Amniotic epithelial cell (primary cell): Measurements from ENCODE around the gene CITED2.
"Not testable (repeated sequence)": the region's sequence is repeated elsewhere in the genome, so short reads cannot be mapped to it uniquely, and the experiment has no call there.

Experiments used
- DNase-seq: peaks from one replicate; pipeline ENCODE4 v3.0.0-alpha.2; 2010; ENCODE audit warnings: low read depth

CITED2 gene

DNA sequence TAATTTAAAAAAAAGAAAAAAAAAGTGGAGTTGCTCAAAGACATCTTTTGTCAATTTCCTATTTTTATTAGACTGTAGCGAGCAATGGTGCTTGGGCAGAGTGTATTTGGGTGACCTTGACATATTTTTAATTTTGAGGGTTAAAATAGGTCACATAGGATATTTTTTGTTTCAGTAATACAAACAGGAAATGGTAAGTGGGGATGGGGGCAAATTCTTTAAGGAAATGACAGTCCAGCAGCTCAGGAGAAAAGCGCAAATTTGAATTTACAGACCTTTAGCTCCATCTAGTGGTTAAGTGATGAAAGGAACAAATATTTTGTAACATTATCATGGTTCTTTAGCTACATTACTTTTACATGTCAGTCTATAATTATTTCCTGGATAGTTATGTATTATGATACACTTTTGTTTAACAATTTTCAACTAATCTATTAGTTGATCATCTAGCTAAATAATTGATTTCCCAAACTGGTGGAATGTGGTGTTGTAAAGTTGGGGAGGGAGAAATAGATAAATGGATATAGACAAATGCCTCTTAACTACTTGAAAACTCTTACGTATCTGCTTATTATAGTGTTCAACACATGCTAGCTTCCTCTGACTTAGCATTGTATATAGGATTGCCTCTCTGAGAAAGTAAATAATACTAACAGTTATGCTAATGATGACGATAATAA, 10.0 kb downstream of the CITED2 start:
- peak; percentile 43 for DNase-seq

DNA sequence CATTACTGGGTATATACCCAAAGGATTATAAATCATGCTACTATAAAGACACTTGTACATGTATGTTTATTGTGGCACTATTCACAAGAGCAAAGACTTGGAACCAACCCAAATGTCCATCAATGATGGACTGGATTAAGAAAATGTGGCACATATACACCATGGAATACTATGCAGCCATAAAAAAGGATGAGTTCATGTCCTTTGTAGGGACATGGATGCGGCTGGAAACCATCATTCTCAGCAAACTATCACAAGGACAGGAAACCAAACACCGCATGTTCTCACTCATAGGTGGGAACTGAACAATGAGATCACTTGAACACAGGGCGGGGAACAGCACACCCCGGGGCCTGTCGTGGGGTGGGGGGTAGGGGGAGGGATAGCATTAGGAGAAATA, 10.7 kb downstream of the CITED2 start:
- not testable (repeated sequence) for DNase-seq

DNA sequence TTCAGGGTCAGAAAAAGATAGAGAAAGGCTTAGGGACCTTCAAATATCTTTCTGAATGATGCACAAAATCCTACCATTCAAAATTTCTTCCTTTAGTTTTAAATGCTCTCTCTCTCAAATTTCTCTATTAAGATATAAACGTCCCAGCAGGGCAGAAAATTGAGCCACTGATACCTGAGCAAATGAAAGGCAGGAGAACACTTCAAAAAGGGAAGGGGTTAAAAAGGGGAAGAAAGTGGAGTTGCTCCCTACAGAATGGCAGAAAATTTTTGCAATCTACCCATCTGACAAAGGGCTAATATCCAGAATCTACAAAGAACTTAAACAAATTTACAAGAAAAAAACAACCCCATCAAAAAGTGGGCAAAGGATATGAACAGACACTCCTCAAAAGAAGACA, 11.3 kb downstream of the CITED2 start:
- DNase-seq: not testable (repeated sequence)

DNA sequence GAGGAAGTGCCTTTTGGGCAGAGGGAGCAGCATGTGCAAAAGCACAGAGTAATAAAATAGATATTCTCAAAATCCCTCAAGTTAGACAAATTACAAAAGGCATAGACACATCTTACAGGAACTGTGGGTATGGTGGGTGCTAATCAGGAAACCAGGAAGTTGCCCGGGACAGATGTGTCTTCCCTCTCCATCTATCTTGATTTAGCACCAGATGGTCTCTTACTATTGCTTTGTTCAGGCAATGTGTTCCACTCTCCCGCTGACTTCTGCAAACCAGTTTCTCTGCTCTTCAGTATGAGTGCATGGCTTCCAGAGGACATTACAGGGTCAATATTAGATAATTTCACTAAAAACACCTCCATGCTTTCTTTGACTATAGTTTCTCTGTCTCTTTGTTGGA, 13.2 kb downstream of the CITED2 start:
- DNase-seq: no peak

DNA sequence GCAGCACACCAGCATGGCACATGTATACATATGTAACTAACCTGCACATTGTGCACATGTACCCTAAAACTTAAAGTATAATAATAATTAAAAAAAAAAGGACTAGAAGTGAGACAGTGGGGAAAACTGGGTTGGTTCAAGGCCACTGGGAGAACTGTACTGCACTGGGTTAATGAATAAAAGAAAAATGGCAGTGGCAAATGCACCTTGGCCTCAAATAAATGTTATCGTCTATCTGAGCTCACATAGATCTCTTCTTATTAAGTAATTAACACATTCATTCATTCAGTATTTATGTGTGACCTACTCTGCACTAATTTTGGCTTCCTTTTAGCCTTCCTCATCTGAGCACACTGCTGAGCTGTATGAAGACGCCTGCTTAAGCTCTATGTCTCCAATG, 17.5 kb downstream of the CITED2 start:
- no peak for DNase-seq

DNA sequence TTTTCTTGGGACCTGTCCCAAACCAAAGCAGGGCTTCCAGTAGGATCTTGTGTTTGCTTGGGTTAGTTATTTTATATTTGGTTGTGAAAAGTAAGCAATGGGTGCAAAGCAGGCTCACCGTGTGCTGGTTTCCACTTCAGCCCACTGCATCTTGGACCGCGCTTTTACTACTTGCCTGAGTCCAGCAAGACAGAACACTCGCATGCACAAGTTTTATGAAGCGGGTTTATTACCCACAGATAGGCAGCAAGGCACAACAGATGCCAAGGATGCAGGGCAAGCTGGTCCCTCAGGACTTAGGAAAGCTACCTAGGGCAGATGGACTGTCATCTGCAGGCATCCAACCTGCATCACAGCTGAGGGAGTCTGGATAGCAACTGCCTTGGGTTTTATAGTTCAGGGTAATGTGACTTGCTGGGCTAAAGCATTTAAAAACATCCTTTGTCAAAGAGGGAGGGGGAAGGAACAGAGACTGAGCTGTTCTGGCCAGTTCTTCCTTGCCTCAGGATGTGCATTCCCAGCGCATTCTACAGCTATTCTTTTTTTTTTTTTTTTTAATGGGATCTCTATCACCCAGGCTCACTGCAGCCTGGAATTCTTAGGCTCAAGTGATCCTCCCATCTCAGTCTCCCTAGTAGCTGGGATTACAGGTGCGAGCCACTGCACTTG, 18.5 kb downstream of the CITED2 start:
- DNase-seq: no peak

DNA sequence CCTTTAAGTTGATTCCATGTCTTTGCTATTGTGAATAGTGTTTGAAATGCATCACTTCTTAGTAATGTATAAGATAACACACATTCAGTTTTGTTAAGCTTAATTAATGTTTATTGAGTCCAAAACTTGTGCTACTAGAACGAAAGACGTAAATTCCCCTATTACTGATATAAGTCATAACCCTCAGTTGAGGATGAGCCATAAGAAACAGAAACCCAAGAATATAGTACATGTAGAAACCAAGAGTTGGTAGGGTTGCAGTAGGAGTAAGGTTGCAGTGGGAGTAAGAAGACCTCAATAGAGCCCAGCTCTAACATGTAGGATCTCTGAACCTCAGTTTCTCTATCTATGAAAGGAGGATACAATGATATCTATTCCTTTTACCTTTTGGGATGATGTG, 19.3 kb downstream of the CITED2 start:
- DNase-seq: no peak

DNA sequence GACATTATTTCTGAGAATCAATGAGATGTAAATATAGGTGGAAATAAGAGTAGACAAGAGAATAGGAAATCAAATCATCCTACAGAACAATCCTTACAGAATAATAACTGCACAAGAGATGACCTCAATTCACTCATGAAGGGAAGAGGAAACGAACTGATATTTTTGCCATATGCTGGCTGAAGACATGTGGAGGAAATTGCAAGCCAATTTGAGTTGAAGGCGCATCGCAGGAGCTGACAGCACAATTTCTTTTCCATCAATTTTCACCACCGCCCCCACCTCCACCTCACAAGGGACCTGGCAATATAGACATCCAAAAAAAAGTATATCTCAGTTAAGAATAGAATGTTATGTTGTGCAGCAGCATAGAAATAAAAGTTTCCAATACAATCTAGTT, 20.3 kb downstream of the CITED2 start:
- DNase-seq: no peak

DNA sequence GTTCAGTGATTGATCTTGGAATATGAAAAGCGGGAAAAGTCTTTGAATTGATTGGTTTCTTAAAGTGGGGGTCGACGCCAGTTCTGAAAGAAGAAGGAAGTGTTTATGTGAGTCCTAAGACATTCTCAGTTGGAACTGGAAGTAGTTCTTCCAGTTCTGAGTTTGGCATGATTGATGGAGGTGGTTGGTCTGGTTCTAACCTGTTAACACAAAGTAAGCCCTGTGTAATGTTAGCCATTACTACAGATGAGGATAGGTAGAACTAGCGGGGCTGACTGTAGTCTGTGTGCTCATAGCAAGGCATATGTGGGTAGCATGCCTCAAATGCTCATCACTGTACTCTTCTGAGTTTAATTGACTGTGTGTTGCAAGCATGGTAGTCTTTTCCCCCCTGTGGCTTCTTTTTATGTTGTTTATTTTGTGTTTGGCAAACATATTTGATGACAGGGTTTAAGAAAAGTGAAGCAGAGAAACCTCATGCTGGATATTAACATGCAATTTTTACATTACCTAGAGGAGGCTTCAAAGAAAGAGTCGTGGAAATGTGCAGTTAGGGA, 24.9 kb downstream of the CITED2 start:
- DNase-seq: no peak

DNA sequence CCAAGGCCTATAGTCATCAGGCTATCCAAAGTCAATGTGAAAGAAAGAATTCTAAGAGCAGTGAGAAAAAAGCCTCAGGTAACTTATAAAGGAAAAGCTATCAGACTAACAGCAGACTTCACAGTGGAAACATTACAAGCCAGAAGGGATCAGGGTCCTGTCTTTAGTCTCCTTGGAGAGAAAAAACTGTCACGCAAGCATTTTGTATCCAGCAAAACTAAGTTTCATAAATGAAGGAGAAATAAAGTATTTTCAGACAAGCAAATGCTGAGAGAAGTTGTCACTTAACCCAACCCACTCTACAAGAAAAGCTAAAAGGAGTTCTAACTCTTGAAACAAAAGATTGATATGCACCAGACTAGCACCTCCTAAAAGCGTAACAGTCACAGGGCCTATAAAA, 28.1 kb downstream of the CITED2 start:
- DNase-seq: no peak

DNA sequence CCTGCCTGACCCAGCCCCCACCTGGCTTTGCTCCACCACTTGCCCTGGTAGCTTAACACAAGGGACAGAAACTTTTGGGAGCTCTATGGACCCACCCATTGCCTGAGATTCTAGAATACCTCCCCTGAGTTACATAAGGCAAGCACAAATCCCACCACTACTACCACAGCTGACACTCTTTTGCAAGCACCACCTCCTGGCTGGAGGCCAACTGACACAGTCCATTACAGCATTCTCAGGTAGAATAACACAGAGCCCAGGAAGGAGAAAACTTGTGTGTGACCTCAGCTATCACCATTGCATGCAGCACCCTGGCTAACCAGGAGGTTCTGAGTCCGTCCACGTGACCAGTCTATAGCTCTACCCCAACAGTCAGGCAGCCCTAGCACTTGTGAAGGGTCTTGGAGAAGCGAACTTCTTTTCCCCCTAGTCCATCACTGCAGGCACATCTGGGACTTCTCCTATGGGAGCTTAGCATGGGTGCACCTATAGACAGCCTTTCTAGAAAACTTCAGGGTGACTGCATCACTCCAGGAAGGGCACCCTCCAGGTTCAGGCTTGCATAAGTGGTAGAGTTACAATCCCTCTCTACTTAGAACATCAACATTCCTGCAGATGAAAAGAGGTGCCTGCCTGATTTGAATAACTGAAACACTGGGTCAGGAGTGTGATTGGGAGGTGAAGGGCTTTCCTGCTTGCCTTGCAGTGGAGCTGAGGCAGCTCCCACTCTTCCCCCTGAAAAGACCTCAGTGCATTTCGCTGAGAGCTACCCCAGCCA, 30.1 kb downstream of the CITED2 start:
- no peak for DNase-seq

DNA sequence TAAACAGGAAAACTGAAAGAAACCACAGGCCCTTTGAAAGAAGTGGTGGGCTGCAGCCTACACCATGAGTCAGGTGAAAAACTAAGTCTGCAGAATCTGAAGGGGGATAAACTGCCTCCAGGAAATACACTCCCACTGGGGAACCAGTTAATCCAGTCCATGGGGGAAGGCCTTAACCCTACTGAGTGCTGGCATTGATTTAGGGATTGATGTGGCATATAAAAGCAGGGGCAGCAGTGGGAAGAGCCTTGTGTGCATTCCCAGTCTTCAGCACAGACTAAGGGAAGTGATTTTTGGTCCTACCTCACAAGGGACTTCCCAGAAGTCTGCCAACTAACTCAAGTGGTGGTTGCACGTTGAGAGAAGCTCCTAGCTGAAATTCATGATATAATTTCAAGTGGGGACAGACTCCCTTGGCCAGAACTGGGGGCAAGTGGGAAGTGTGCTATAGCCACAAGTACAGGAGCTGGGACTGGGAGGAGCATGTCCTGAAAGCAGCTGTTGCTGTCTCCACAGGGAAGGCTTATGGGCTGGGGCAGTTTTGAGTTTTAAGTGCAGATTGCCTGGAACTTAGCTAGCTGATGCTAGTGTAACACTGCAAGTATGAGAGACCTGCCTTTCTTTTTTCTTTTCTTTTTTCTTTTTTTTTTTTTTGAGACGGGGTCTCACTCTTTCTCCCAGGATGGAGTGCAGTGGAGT, 31.2 kb downstream of the CITED2 start:
- no peak for DNase-seq

DNA sequence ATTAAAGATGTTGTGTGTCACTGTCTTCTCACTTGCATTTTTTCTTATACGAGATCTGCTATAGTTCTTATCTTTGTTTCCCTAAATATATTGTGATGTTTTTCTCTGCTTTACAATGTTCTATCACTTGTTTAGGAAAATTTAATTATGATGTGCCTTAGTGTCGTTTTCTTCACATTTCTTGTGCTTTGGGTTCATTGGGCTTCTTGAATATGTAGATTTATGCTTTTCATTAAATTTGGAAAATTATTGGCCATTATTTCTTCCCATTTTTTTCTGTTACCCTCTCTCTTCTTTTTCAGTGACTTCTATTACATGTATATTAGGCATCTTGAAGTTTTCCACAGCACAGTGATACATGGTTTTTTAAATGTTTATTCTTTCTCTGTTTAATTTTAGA, 33.4 kb downstream of the CITED2 start:
- DNase-seq: no peak

DNA sequence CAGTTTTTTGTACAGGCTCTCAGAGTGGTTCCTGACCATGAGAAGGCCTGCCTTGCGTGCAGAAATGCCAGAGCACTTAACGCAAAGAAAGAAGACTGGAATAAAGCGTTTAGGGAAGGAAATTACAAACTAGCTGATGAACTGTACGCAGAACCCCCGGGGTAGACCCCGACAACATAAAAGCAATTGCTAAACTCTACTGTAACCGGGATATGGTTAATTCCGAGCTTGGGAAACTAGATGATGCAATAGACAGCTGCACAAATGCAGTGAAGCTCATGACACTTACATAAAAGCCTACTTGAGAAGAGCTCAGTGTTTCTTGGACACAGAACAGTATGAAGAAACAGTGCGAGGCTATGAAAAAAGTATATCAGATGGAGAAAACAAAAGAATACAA, 35.7 kb downstream of the CITED2 start:
- DNase-seq: peak; percentile 72

DNA sequence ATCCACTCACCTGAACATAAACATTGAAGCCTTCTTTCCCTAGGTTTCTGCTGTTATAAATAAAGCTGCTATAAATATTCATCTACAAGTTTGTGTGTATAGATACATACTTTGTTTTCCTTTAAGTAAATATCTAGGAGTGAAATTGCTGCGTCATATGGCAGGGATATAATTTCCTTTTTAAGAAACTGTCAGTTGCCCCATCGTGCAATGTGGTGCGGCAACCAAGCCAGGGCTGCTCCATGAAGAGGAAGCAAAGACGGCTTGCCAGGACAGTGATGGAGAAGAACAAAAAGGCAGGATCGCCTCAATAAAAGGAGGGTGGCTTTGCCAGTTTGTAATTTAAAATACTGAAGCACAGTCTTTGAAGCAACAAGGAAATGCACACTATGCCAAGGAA, 36.6 kb downstream of the CITED2 start:
- DNase-seq: no peak

DNA sequence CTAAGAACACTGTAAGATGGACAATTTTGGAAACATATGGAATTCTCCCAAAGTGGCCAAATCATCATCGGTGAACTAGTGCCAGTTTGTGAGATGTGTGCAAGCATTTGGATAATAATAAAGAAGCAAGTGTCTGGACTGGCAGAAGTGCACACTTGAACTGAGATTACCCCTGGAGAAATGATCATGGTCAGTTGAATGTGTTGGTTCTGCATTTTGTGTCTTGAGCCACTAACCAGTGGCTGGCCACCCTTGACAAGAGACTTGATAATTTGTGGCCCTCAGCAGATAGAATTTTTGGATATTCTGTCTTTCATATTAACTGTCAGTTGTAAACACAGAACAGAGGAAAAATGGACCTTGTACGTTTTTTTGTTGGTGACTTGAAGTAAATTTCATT, 37.4 kb downstream of the CITED2 start:
- DNase-seq: no peak

DNA sequence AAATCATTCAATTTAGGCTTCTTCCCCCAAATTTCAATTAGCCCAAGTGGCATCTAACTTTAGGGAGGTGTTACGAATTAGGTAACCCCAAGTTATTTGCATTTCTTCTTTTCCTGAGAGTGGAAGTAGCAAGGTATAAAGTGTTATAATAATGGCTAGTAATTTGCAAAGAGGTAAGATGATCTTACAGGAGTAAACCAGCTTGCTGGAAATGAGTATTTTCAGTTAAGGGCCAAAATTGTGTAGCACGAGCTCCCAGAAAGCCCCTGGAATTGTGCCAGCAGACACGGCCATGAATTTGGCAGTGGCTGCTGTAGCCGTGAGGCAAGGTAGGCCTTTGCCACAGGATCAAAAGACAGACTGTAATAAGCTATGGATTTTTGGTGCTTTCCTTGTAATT, 38.0 kb downstream of the CITED2 start:
- no peak for DNase-seq

DNA sequence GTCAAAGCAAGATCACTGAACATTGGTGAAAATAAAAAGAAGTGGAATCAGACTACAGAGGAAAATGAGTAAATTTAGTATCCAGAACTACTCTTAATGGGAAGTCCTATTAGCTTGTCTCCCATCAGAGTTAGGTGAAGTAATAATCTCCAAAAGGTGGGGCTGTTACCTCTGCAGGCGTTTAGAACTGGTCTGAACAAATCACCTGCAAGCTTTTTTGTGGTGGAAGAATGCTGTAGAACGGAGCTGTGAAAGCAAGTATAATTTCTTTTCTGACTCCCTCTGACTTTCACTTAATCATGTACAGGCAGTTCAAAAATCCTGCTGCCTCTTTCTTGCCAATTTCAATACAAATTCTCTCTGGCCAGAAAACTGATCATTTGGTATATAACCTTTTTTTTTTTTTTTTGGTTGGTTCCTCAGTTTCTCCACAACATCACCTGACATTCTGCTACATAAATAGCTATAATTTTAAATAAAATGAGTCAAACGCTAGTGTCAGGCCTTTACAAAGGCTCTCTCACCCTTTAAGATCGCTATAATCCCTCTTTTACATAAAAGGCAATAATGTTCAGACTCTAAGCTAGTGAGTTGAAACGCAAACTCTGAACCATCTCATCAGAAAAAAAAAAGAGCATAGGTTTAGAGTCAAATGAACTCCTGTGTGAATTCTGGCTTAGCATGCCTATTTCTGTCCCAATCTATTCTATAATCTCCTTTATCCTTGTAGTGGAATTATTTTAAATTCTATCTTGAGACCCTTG, 38.8 kb downstream of the CITED2 start:
- no peak for DNase-seq

DNA sequence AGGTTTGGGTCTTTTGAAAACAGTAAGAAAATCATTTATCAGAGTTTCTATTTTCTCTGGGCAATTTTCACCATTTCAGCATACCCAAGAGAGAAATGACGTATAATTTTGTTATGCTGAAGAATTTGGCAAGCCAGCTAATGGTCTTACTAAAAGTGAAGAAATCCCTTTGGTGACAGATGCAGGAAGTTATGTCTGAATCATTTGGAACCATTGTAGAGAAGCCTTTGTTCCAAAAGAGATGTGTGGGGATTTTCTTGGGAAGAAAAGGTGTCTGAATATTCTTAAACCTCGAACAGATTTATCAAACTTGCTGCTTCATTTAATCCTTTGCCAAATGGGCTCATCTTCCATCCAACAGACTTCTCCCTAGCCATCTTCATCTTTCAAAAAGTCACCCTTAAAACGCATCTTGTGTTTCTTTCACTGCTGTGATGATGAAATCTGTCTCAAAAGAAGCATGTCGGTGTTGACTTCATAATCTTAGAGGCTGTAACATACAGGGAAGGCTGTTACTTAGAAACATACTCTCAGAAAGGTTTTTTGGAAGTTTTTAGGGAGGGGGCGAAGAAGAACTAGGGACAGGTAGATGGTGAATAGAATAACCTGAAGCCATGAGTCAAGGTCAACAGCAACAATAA, 39.5 kb downstream of the CITED2 start:
- DNase-seq: peak; percentile 93

DNA sequence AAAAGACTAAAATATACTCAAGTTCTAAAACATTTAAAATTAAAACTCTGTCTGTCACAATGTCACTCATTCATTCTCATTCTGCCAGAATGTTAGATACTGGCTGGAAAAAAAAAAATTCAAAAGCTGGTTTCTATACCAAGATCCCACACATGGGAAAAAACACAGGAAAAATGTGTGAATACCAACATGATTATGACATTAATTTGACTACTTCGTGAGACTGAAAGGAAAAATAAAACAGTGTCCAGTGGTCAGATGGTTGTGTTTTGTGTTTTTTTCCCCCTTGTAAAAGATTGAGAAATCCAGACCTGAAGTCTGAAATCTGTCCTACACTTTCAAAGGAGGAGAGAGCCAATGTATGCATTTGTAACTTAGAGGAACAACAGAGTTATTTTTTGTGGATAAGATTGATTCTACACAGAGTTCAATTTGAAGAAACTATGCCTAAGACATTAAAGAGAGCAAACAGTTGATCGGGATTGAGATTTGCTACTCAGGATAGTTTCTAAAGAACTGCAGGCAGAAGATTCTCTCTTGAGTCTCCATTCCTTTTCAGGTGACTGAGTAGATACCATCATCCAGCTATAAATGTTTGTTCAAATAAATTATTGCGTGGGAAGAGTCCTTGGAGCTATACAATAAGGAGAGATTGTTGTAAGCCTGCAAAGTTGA, 43.5 kb downstream of the CITED2 start:
- DNase-seq: peak; percentile 20

DNA sequence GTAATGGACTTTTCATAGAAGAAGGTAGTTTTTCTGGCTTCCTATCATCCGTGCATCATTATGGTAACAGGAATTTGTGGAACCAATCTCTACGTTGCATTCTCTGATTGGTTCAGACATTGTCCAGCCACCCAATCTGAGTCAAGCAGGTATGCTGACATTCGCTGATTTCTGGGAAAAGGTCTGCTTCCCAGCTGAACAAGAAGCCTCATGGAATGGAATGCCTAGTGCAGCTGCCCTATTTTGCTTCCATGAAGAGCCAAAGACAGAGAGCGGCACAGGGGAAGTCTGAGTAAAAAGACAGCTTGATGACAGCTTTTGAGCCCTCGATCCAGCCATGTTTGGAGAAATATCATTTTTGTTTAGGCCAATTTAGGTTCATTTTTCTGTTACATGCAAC, 44.1 kb downstream of the CITED2 start:
- no peak for DNase-seq
